Mesodermal cell (in vitro differentiated cells): Measurements from ENCODE around the gene CYYR1.

Source experiments
- H3K27ac ChIP-seq: 2 replicates; pipeline ENCODE4 v1.7.0; 2013; ENCODE audit warnings: mild to moderate bottlenecking, low read depth, low read length, moderate library complexity; ENCODE audit not compliant: severe bottlenecking
- H3K36me3 ChIP-seq: 2 replicates; pipeline ENCODE4 v1.7.1; 2013; ENCODE audit warnings: mild to moderate bottlenecking, low read length, moderate library complexity; ENCODE audit not compliant: control insufficient read depth, insufficient read depth
- H3K4me1 ChIP-seq: one replicate; pipeline ENCODE4 v1.7.1; 2013; ENCODE audit warnings: mild to moderate bottlenecking, low read length; ENCODE audit not compliant: insufficient read depth, control insufficient read depth, poor library complexity, severe bottlenecking
- H3K4me3 ChIP-seq: 2 replicates; pipeline ENCODE4 v1.7.0; 2013; ENCODE audit warnings: low read length, control low read depth, mild to moderate bottlenecking; ENCODE audit not compliant: insufficient read depth, poor library complexity, severe bottlenecking; ENCODE audit errors: extremely low read depth
- H3K9me3 ChIP-seq: 2 replicates; pipeline ENCODE4 v1.7.1; 2013; ENCODE audit warnings: mild to moderate bottlenecking, low read length, moderate library complexity; ENCODE audit not compliant: control insufficient read depth
- WGBS, 2 experiments: methylation state at CpG; one replicate each; pipeline ENCODE4 v1.1.5; 2013; ENCODE audit warnings: missing lambda C conversion rate in 2 of 2; ENCODE audit not compliant: insufficient coverage in 2 of 2; 5-methylcytosine and 5-hydroxymethylcytosine counted together

Gene CYYR1

GRCh38 chr21:26443291-26443690 lies 129.8 kb downstream of the CYYR1 start:
- Histone ChIP-seq H3K4me3 (no peak overlapping the region), H3K36me3 (no peaks in the 10 kb centered on the region), H3K27ac (no peak overlapping the region), H3K9me3 (no peaks in the 10 kb centered on the region), H3K4me1 (peaks cover 18% of the 10 kb centered on the region)
- WGBS, 2 experiments = no CpG with 5 or more reads among the region's 1 CpG

- Histone ChIP-seq H3K27ac (no peak overlapping the region), H3K9me3 (no peaks in the 10 kb centered on the region), H3K36me3 (no peaks in the 10 kb centered on the region), H3K4me1 (peaks cover 5% of the 10 kb centered on the region), H3K4me3 (no peak overlapping the region)
- WGBS, 2 experiments = 83% methylated on average over 1 of the region's 2 CpGs; no CpG with 5 or more reads in 1 of the 2 experiments
These were observed 131.9 kb downstream of the CYYR1 start for GRCh38 chr21:26441149-26441548.

DNA sequence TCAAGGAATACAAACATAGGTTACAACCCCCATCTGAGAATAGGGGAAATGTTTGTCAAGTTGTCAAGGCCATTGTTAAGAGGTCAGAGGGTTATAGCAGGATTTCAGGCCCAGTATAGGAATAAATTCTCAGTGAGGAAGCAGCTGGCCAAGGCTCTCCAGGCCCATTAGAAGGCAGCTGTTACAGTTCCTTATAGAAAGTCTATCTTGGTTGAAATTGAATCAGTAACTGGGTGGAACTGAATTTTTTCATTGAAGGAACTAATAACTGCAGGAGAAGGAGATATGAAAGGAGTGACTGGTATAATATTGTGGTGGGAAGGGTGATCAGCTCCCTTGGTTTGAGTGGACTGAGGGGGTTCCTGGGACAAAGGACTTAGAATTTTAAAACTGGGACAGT lies 134.1 kb downstream of the CYYR1 start:
- no peaks in the 10 kb centered on the region for H3K9me3 ChIP-seq
- no peak overlapping the region for H3K4me3 ChIP-seq
- H3K27ac ChIP-seq = no peak overlapping the region
- no peaks in the 10 kb centered on the region for H3K4me1 ChIP-seq
- no peaks in the 10 kb centered on the region for H3K36me3 ChIP-seq

- Histone ChIP-seq H3K4me3 (no peak overlapping the region), H3K4me1 (no peaks in the 10 kb centered on the region), H3K27ac (no peak overlapping the region), H3K9me3 (no peaks in the 10 kb centered on the region), H3K36me3 (no peaks in the 10 kb centered on the region)
- WGBS, 2 experiments = 80 to 88% methylated on average over 1 of the region's 1 CpG
These were observed 135.6 kb downstream of the CYYR1 start for GRCh38 chr21:26437326-26438009.

GRCh38 chr21:26433386-26433785 lies 139.7 kb downstream of the CYYR1 start:
- H3K27ac ChIP-seq = no peak overlapping the region
- H3K36me3 ChIP-seq = no peaks in the 10 kb centered on the region
- H3K9me3 ChIP-seq = no peaks in the 10 kb centered on the region
- no peak overlapping the region for H3K4me3 ChIP-seq
- WGBS, 2 experiments = no CpG with 5 or more reads among the region's 1 CpG
- H3K4me1 ChIP-seq = no peaks in the 10 kb centered on the region

GRCh38 chr21:26432410-26432809 lies 140.7 kb downstream of the CYYR1 start:
- WGBS, 2 experiments = 90 to 92% methylated on average over 1 to 2 of the region's 5 CpGs

DNA sequence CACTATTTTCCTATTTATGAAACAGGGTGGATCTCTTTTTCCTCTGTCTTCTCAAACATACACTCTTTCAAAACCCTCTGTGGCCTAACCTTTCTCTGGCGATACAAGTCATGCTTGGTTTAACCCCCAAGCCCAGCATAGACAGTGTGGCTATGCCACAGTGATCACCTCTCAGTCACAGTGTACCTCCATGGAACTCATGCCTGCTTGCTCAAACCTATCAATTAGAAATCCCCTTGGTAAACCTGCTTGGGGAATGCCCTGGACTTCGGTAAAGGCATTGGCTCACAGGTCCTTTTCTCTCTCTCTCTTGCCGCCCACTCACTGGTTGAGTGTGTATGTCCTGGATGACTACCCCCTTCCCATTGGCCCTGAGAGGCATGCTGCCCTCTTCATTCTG lies 147.5 kb downstream of the CYYR1 start:
- WGBS, 2 experiments = 95 to 96% methylated on average over 2 of the region's 3 CpGs
- Histone ChIP-seq H3K4me1 (no peaks in the 10 kb centered on the region), H3K36me3 (no peaks in the 10 kb centered on the region), H3K9me3 (no peaks in the 10 kb centered on the region), H3K4me3 (no peak overlapping the region), H3K27ac (no peak overlapping the region)

More at GRCh38 chr21:26432410-26432809, 140.7 kb downstream of the CYYR1 start:
- Histone ChIP-seq H3K36me3 (no peaks in the 10 kb centered on the region), H3K9me3 (no peaks in the 10 kb centered on the region), H3K4me1 (no peaks in the 10 kb centered on the region), H3K27ac (no peak overlapping the region), H3K4me3 (no peak overlapping the region)

DNA sequence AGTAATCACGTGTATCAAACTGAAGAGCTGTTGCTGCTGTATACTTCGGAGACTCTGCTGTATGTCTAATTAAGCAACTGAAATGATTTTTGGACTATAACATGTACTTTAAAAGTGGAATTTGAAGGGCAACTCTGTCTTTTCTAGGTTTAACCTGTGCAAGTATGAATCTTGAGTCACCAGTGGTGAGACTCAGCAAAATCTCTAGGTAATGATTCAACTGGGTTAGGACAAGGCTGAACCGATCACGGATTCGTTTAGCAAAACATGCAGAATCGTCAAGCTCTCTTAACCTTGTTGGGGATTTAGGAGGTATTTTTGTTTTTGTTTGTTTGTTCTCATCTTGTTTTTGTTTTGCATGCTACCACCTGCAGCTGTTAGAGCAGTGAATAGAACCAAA lies 149.6 kb downstream of the CYYR1 start:
- Histone ChIP-seq H3K9me3 (no peaks in the 10 kb centered on the region), H3K27ac (no peak overlapping the region), H3K36me3 (no peaks in the 10 kb centered on the region), H3K4me3 (no peak overlapping the region), H3K4me1 (no peaks in the 10 kb centered on the region)
- 77 to 89% methylated on average over 3 to 4 of the region's 6 CpGs for WGBS, 2 experiments

GRCh38 chr21:26422706-26423105 lies 150.4 kb downstream of the CYYR1 start:
- no peaks in the 10 kb centered on the region for H3K4me1 ChIP-seq
- H3K9me3 ChIP-seq = no peaks in the 10 kb centered on the region
- WGBS, 2 experiments = 85 to 94% methylated on average over 2 of the region's 4 CpGs
- H3K36me3 ChIP-seq = no peaks in the 10 kb centered on the region
- H3K4me3 ChIP-seq = no peak overlapping the region
- H3K27ac ChIP-seq = no peak overlapping the region

DNA sequence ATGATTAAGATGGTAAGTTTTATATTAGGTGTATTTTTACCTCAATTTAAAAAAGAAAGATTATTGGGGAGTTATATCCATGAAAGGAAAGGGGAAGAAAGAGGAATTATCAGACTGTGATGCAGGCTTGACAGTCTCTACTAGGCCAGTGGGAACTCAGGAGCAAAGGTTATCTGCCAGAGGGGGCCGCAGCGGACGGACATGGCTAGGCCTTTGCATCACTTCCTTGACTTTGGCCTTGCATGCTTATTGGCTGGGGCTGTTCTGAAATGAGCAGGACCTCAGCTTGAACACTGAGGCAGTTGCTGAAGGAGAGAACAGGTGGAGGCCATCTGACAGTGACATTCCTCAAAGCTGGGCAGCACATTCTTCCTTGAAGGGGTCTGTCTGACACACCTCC lies 150.9 kb downstream of the CYYR1 start:
- H3K9me3 ChIP-seq = no peaks in the 10 kb centered on the region
- H3K27ac ChIP-seq = no peak overlapping the region
- no peaks in the 10 kb centered on the region for H3K36me3 ChIP-seq
- no peak overlapping the region for H3K4me3 ChIP-seq
- H3K4me1 ChIP-seq = no peaks in the 10 kb centered on the region
- no CpG with 5 or more reads among the region's 3 CpGs for WGBS, 2 experiments

GRCh38 chr21:26421724-26422123 lies 151.4 kb downstream of the CYYR1 start:
- no CpG with 5 or more reads among the region's 1 CpG for WGBS, 2 experiments
- Histone ChIP-seq H3K4me3 (no peak overlapping the region), H3K4me1 (no peaks in the 10 kb centered on the region), H3K9me3 (no peaks in the 10 kb centered on the region), H3K36me3 (no peaks in the 10 kb centered on the region), H3K27ac (no peak overlapping the region)
